ENCODE results near the gene PPP3CA. TPM values are rescaled to one million over a fixed set of nuclear protein-coding genes. Genes with fewer than 3 reads are reported as not detected.

The PPP3CA gene
- total and polyA plus RNA-seq, 11 donors, result 5.9 to 32.5 (median 19.3) TPM

GRCh38 chr4:101345271-101345595 is 2.1 kb downstream of the PPP3CA start:
- intact Hi-C loops (cut with DNase I), result loop anchor here in 9 of 10 donors (5.0 to 10.0 kb wide), 11 partner anchors 50 to 923 kb away; no protein-coding TSS in a partner anchor
- DNase-seq, result peak in 1 of 5 donors; percentile 40
- peaks cover 0 to 45% (median 18%) of the 10 kb centered on the region in 12 donors for H3K4me1 ChIP-seq
- no peaks in the 10 kb centered on the region for H3K27me3 ChIP-seq
- H3K27ac ChIP-seq, result peak overlapping the region in 8 of 12 donors; percentile 84 to 96 (median 93)
- H3K9me3 ChIP-seq, result no peaks in the 10 kb centered on the region
- no peak for ATAC-seq
- WGBS, 4 donors, result 43 to 46% (median 45%) methylated on average over 3 of the region's 3 CpGs
- no peaks in the 10 kb centered on the region for H3K36me3 ChIP-seq
- H3K4me3 ChIP-seq, result peak overlapping the region in 11 of 12 donors; percentile 56 to 97 (median 87)
- TF ChIP-seq CTCF (IDR thresholded peaks at IDR 0.05) (no peak), POLR2A (IDR thresholded peaks at IDR 0.05) (no peak)

GRCh38 chr4:101339332-101339731 is 8.0 kb downstream of the PPP3CA start:
- Histone ChIP-seq H3K9me3 (no peaks in the 10 kb centered on the region), H3K4me3 (no peak overlapping the region), H3K27ac (no peak overlapping the region), H3K4me1 (peaks cover 0 to 47% (median 17%) of the 10 kb centered on the region in 12 donors), H3K27me3 (no peaks in the 10 kb centered on the region), H3K36me3 (no peaks in the 10 kb centered on the region)
- 72 to 92% (median 89%) methylated on average over 2 of the region's 2 CpGs for WGBS, 4 donors
- ATAC-seq (no peak), DNase-seq (no peak)
- intact Hi-C loops (cut with DNase I), result no loop called here
- no peak for TF ChIP-seq CTCF (IDR thresholded peaks at IDR 0.05)
- TF ChIP-seq POLR2A (IDR thresholded peaks at IDR 0.05), result no peak

- ATAC-seq (peak in 2 of 4 donors; percentile 30 to 73), DNase-seq (no peak)
- Histone ChIP-seq H3K4me3 (no peak overlapping the region), H3K4me1 (peaks cover 0 to 36% (median 13%) of the 10 kb centered on the region in 12 donors), H3K9me3 (no peaks in the 10 kb centered on the region), H3K27ac (no peak overlapping the region), H3K36me3 (no peaks in the 10 kb centered on the region), H3K27me3 (no peaks in the 10 kb centered on the region)
- TF ChIP-seq POLR2A (IDR thresholded peaks at IDR 0.05) (no peak), CTCF (IDR thresholded peaks at IDR 0.05) (no peak)
- intact Hi-C loops (cut with DNase I), result no loop called here
- 88 to 95% (median 91%) methylated on average over 4 of the region's 4 CpGs for WGBS, 4 donors
Observed at GRCh38 chr4:101337688-101338087, 9.6 kb downstream of the PPP3CA start.

- Histone ChIP-seq H3K36me3 (no peaks in the 10 kb centered on the region), H3K9me3 (no peaks in the 10 kb centered on the region), H3K27ac (no peak overlapping the region), H3K27me3 (no peaks in the 10 kb centered on the region), H3K4me1 (peaks cover 0 to 39% (median 18%) of the 10 kb centered on the region in 12 donors), H3K4me3 (no peak overlapping the region)
- no peak for TF ChIP-seq POLR2A (IDR thresholded peaks at IDR 0.05)
- no peak for TF ChIP-seq CTCF (IDR thresholded peaks at IDR 0.05)
- intact Hi-C loops (cut with DNase I), result no loop called here
- WGBS, 4 donors, result 43 to 48% (median 45%) methylated on average over 6 of the region's 6 CpGs
- DNase-seq, result no peak
- peak in 3 of 4 donors; percentile 32 to 72 (median 62) for ATAC-seq
Observed at GRCh38 chr4:101334963-101335572, 12.3 kb downstream of the PPP3CA start.
